Lung microvascular endothelial cell (primary cell): ENCODE results near the gene SLC25A48. TPM values are rescaled to one million over a fixed set of nuclear protein-coding genes. Genes with fewer than 3 reads are reported as not detected.
"Not testable (repeated sequence)": the region's sequence is repeated elsewhere in the genome, so short reads cannot be mapped to it uniquely, and the experiment has no call there.

Experiments
- DNase-seq, 2 donors: peaks; one replicate each; pipeline versions ENCODE4 v3.0.0 to v3.0.0-alpha.2; 2010; ENCODE audit warnings: low read depth in 2 of 2
- total RNA-seq: library from RNA; depleted of rRNA; stranded (reverse); fragments of >200 nt; gene quantifications from 2 replicates; pipeline ENCODE4 v1.2.1, GENCODE V29; 2014

The SLC25A48 gene
- total RNA-seq, 1 donor from 2014 or later = not detected

DNA sequence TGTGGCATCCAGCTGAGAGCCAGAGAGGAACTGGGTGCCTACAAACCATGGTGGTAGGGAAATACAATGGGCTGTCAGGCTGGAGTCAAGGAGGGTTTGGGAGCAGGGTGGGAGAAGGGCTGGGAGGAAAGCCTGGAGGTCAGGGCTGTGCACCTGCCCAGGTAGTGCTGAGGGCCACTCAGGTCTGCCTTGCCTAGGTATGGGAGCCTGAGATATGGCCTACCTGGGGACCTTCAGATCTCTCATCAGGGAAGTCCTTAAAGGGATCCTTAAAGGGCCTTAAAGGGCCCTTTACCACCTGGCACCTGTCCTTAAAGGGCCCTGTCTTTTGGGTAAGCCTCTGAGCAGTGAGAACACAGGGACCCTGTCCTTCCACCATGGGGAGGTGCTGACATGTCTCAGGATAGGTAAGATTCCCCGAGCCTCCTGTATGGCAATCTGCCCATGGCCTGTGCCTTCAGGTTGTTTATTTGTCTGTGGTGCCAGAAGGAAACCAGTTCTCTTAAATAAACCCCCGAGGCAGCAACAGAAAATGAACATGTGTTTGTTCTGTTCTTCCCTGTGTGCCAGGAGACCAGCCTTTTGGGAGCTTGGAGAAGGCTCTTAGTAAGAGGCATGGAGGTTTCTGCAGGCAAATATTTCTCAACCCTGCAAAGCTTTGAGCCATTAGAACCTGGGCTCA, 23.3 kb downstream of the SLC25A48 start:
- DNase-seq = no peak

DNA sequence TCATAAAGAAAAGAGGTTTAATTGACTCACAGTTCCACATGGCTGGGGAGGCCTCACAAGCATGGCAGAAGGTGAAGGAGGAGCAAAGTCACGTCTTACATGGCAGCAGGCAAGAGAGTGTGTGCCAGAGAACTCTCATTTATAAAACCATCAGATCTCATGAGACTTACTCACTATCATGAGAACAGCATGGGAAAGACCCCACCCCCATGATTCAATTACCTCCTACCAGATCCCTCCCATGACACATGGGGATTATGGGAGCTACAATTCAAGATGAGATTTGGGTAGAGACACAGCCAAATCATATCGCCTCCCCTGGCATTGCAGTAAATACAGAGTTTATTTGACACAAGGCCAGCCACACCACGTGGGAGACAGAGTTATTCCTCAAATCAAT, 24.7 kb downstream of the SLC25A48 start:
- not testable (repeated sequence) for DNase-seq

GRCh38 chr5:135859641-135860040, 25.2 kb downstream of the SLC25A48 start:
- DNase-seq = no peak

DNA sequence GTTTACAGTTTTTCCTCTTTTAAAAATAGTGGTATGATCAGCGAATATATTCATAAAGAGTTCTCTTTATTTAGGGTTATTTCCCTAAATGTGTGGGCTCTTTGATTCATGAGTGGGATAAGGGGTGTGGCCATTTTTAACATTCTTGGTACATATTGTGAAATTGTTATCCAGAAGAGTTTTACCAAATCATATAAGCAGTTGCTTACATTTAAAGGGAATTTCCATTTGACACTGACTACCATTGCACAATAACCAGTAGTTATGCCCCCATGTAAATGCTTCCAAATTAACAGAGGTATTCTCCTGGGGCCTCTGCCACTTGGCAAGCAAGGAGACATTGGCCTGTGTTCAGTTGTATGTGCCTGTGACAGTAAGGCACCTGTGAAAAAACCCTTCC, 27.2 kb downstream of the SLC25A48 start:
- DNase-seq = no peak

GRCh38 chr5:135862086-135862485, 27.6 kb downstream of the SLC25A48 start:
- DNase-seq = no peak

DNA sequence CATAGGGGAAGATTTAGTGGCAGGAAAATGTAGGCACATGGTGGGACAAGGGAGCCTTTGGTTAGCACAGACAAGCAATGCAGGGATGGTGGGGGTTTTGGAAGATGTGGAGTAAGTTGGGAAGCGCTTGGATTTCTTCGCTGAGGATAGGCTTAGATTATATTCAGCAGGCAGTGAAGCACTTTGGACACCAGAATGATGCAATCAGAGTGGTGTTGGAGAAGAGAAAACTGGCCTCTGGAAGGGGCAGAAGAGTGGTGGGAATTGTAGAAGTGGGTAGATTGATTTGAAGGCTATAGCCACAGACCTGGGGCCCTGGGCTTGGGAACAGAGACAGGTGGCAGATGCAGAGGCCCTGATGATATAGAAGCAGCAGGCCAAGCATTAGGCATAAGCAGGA, 28.3 kb downstream of the SLC25A48 start:
- no peak for DNase-seq

DNA sequence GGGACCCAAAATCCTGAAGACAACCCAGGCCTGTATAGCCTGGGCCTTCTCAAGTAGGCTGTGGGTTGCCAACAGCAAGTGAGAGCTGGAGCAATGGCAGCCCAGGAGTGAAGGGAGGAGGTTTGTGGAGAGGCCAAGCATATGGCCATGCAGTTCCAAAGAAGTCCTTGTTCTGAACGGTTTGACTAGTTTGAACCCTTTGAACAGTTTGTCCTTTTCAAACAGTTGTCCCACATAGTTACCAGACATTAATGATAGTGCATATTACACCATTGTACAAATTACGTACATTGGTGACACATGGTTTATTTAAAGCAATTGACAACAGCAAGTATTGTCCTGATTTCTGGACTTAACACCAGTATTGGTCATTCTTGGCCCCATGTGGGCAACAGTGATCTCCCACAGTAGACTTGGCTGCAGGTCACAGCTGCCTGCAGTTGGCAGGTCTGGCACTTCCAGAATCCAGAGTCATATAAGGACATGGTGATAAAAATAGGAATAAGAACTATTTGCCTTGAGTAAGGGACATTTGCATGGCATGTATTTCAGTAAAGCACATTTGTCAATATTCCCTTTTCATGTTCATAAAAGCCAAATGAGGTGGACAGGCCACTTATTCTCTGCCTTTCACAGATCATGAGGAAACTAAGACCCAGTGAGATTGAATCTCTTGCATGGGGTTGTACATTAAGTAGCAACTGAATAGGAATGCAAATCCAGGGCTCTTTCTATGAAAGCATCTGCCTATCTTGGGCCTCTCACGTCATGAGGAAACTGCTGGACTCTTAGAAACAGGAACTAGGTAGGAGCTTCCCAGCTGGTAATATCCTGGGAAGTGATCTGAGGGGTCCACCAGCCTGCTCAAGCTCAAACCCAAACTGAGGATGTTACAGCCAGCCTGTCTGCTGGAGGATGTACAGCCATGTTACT, 30.3 kb downstream of the SLC25A48 start:
- no peak for DNase-seq

DNA sequence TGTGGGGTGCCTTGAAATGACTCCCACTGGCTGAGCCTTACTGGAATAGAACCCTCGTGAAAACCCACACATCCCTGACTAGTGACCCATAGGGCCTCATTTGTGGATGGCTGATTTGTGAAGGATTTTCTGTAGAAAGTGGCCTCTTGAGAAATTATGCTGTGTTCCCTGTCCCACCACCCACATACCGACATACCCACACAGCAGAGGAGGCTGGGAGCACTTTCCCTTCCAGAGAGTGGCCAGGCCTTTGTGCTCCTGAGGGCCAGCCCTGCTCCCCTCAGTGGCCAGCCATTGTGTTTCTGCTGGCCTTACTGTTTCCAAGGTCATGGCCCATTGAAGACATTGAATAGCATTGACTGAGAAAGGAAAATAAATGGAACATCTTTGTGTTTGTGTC, 31.6 kb downstream of the SLC25A48 start:
- DNase-seq = no peak

DNA sequence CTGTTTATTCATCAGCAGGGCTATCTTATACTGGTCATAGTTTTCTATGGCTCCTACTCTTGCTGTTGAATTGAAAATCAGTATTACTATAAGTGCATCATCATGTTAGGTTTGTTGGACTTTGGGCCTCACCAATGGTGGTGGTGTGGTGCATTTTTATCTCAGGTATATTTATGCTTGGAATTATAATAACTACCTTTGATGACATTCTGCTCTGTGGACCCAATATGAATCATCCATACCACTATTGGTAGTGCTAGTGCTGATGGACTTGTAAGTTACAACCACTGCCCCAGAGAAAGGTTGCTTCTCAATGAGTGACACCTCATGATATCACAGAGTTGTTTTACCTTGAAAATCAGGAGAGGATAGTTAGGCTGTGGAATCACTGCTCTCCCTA, 33.1 kb downstream of the SLC25A48 start:
- no peak for DNase-seq

DNA sequence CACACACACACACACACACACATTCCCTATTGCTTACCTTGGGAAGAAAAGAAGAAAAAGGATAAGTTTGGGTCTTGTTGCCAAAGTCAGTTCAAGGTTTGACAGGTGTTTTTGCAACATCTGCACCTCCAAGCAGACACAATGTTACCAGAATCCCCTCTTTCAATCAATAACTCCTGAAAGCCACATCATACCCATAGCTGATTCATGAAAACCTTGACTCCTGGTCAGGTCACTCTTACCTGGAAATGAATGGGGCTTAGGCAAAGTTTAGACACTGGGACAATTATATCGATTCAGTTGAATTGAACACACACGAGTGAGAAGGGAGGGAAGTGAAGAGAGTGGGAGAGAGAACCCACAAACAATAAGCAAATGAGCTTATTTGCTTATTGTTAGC, 34.2 kb downstream of the SLC25A48 start:
- DNase-seq = no peak

DNA sequence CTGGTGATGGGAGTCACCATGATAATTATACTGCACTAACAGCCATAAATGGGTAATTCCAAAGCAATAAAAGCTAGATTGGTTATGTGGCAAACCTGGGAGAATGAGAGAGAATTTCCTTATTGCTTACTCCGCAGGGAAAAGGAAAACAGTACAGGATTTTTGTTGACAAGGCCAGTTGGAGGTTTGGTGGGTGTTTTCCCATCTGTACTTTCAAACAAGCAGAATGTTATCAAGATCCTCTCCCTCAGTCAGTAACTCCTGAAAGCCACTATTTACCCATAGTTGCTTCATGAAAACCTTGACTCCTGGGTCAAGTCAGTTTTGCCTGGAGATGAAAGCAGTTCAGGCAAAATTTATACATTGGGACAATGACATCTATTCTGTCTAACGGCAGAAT, 34.8 kb downstream of the SLC25A48 start:
- no peak for DNase-seq

- DNase-seq = no peak
Observed at GRCh38 chr5:135869935-135870334, 35.5 kb downstream of the SLC25A48 start.

DNA sequence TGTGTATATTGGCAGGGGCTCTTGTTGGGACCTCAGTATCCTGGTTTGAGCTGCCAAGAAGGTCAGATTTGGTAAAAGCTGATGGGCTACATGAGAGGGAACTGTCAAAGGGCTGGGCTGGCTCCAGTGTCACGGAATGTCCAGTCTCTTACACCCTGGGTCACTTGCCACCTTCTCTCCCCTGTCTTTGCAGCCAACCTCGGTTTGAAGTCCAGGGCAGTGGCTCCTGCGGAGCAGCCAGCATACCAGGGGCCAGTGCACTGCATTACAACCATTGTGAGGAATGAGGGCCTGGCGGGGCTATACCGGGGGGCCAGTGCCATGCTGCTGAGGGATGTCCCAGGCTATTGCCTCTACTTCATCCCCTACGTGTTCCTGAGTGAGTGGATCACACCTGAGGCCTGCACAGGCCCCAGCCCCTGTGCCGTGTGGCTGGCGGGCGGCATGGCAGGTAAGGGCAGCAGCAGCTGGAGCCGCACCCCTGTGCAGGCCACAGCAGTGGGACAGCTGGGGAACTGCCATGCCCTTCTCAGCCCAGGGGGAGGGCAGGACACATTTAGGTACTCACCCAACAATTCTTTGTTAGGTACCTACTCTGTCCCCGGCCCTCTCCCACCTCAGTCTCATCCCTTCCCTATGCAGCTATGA, 36.9 kb downstream of the SLC25A48 start:
- no peak for DNase-seq

DNA sequence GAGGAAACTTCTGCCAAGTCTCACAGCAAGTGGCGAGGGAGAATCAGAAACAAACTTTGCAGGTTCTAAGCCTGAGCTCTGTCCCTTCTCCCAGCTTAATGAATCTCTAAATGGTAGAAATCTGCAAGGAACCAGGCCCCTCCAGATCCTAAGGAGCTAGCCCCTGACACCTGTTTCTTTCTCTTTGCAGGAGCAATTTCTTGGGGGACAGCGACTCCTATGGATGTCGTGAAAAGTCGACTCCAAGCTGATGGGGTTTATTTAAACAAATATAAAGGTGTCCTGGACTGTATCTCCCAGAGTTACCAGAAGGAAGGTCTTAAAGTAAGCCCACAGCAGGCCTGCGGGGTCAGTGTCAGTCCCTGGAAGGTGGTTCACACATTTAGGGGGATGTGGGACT, 39.4 kb downstream of the SLC25A48 start:
- DNase-seq = no peak

GRCh38 chr5:135874461-135874860, 40.0 kb downstream of the SLC25A48 start:
- no peak for DNase-seq

- no peak for DNase-seq
Observed at GRCh38 chr5:135875567-135875966, 41.1 kb downstream of the SLC25A48 start.

DNA sequence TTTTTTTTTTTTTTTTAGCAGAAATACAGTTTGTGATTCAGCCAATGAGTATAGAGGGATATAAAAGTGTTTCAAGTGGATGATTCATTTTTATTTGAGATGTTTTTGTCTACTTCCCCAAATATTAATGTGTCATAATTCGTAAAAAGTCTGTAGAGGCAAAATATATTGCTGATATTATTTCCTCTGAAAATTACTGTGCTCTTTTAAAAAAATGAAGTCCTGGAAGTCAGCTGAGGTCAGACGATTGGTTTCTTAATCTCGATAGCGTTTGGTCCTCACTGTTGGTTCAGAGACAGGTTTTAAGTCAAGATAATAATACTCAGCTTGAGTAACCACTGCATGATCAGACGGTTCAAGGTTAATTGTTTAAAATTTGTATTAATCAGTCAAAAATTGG, 41.7 kb downstream of the SLC25A48 start:
- DNase-seq = no peak

- DNase-seq = no peak
Observed at GRCh38 chr5:135877570-135878155, 43.2 kb downstream of the SLC25A48 start.

DNA sequence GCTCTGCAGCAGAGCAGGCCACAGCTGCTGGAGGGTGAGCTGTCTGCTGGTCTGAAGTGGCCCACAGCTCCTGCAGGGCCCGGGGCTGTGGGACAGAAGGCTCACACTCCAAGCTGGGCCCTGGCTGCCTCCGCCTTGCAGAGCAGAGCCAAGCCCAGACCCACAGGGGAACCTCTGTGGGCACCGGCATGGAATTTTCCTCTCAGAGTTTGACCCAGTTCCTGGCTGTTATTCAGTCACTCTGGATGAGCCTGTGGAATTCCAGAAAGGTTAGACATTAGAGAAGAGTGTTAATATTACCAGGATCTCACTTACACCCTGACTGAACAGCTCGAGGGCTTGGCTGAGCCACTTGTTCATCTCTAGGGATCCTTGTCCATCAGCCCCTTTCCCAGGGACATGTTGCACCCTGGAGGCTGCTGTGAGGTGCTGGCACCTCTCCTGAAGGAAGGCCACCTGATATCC, 43.7 kb downstream of the SLC25A48 start:
- no peak for DNase-seq

DNA sequence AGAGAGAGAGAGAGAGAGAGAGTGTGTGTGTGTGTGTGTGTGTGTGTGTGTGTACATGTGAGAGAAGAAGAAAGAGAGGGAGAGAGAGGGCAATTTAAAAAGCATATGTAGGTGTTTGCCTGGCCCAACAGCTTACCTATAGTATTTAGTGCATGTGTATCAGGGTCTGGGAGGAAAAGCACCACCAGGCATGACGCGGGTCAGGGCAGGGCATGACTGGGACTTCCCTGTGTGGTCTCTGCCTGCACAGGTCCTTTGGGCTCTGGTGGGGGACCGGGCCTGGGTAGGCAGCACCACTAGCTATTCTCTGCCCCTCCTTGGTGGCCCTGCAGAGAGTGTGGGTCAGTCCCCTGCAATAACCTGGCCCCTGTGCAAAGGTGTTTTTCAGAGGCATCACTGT, 45.1 kb downstream of the SLC25A48 start:
- DNase-seq = no peak

DNA sequence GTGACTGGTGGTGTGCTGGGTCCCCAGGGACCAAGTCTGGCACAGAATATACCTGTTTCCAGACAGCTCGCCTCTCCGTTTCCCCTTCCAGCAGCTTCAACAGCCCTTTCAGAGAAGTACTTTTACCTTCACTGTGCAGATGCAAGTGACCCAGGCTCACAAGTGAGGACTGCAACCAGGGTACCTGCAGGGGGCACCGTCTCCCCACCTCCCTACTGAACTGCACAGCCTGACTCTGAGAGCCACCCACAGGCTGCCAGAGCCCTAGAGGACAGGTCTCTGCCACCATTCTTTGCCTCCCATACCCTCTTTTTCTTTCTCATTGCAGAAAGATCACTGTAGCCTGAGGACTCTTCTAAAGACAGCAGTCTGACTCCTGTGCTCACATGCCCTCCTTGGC, 45.8 kb downstream of the SLC25A48 start:
- DNase-seq = peak in 1 of 2 donors; percentile 12

GRCh38 chr5:135880801-135881200, 46.3 kb downstream of the SLC25A48 start:
- DNase-seq = no peak
